CD1c-positive myeloid dendritic cell (primary cell): ENCODE data around the gene PDZRN4.
"Not testable (repeated sequence)": the region's sequence is repeated elsewhere in the genome, so short reads cannot be mapped to it uniquely, and the experiment has no call there.

Experiments used
- DNase-seq: peaks from one replicate; pipeline ENCODE4 v3.0.0-alpha.2; 2016; ENCODE audit errors: extremely low spot score

The PDZRN4 gene

GRCh38 chr12:41213648-41214047 is 25.5 kb downstream of the PDZRN4 start:
- DNase-seq: no peak

GRCh38 chr12:41217727-41218126 is 29.6 kb downstream of the PDZRN4 start:
- DNase-seq: no peak

GRCh38 chr12:41220931-41221330 is 32.8 kb downstream of the PDZRN4 start:
- DNase-seq: no peak

GRCh38 chr12:41221491-41221890 is 33.4 kb downstream of the PDZRN4 start:
- DNase-seq: no peak

- no peak for DNase-seq
Observed at GRCh38 chr12:41223600-41223999, 35.5 kb downstream of the PDZRN4 start.

DNA sequence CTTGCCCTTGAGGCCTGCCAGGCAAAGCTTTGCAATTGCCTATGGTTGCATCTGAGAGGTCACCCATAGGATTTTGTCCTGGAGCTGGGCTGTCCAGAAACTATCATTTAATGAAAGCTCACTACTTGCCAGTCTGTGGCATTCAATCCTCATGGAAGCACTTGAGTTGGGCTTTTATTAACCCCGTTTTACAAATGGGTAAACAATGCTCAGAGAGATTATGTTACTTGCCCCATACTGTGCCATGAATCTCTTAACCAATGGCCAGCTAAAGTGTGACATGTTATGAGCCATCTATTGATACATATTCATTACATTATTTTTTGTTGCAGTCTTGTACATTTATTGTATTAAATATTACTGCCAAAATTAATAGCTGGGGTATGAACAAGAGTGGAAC is 35.9 kb downstream of the PDZRN4 start:
- no peak for DNase-seq

DNA sequence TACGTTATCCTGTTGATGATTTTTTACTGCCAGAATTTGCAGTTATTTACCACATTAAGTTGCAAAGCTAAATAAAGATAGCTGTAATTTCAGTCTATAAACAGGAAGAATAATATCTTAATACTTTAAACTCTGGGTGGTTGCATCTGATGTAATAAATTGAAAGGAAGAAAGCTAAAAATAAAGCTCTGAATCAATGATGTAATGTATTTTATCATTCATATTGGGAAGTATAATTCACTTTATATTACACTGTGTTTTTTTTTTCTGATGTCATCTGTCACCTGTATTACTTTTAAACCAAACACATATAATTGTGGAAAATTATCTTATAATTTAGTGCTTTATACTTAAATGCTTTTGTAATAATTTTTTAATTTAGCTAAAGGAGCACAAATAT is 37.1 kb downstream of the PDZRN4 start:
- DNase-seq: no peak

- DNase-seq: no peak
Observed at GRCh38 chr12:41228066-41228820, 40.1 kb downstream of the PDZRN4 start.

DNA sequence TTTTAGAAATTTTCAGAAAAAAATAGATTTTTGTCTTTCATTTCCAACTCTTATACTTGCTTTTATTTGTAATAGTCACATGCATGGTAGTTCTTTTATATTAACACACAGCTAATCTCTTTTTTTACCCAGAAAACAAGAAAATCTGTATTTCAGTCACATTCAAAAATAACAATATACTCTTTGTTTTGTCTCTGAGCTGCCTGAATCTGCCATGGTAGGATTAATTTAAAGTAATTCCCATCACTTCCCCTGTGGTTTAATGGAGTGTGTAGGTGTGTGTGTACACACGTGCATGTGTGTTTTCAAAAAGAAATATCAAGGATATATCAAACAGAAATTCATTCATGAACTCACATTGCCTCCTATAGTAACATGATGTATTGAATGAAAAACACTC is 42.6 kb downstream of the PDZRN4 start:
- no peak for DNase-seq

GRCh38 chr12:41234692-41235091 is 46.6 kb downstream of the PDZRN4 start:
- DNase-seq: no peak

- DNase-seq: no peak
Observed at GRCh38 chr12:41242603-41243002, 54.5 kb downstream of the PDZRN4 start.

- no peak for DNase-seq
Observed at GRCh38 chr12:41248391-41248790, 60.3 kb downstream of the PDZRN4 start.

DNA sequence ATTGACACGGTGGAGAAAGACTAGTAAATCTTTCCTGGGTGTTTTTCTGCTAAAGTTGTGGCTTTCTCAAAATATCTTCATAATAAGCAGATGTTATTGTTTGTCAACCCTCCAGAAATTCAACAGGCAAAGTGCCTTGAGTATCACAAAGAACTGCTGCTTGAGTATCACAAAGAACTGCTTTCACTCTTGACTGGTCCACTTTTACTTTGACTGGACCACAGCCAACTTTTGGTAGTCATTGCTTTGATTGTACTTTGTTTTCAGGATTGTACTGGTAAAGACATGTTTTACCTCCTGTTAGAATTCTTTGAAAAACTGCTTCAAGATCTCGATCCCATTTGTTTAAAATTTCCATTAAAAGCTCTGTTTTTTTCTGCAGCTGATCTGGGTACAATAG is 62.6 kb downstream of the PDZRN4 start:
- no peak for DNase-seq

DNA sequence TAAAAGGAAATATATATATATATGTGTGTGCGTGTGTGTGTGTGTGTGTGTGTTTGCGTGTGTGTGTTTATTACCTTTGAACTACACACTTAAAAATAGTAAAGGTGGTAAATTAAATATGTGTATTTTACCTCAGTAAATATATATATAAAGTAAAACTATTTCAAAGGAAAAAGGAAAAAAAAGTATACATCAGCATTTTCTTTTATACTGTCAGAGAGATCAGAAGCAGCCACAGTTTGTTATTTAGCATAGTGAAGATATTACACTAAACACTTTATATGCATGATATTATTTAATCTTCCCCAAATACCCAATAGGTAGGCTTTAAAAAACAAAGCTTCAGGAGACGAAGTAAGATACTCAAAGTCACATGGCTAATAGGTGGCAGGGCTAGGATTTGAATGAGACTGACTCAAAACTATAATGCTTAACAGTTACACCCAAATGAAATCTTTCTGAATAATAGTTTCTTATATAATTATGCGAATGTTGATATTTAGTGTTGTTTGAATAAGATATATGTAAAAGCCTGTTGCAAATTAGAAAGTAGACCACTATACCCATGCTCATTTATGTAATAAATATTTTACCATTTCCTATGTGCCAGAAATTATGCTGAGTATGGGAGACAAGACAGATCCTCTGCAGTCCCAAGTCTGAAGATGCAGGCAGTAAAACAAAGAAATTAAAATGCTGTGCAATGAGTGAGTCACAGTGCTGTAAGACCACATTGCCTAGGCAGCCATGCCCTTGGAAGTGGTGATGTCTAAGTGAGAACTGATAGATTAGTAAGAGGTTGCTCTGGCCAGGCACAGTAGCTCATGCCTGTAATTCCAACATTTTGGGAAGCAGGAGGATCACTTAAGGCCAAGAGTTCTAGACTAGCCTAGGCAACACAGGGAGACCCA is 66.1 kb downstream of the PDZRN4 start:
- no peak for DNase-seq

GRCh38 chr12:41263196-41263595 is 75.1 kb downstream of the PDZRN4 start:
- not testable (repeated sequence) for DNase-seq

DNA sequence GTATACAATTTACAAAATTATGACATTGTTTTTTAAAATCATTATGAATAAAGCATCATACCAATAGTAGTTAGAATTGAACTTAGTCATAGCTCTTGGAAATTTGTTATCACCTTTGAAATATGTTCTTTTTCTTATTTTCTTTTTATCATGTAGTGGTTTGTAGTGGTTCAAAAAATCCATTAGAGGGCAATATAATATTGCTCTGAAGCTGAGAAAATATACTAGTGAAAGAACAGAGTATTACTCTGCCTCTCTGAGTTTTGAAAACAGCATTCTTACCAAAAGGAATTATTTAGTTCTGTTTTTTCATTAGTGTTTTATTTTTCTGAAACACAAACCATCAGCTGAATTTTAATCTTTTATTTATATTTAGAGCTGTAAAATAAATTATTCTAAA is 76.2 kb downstream of the PDZRN4 start:
- peak; percentile 3 for DNase-seq

DNA sequence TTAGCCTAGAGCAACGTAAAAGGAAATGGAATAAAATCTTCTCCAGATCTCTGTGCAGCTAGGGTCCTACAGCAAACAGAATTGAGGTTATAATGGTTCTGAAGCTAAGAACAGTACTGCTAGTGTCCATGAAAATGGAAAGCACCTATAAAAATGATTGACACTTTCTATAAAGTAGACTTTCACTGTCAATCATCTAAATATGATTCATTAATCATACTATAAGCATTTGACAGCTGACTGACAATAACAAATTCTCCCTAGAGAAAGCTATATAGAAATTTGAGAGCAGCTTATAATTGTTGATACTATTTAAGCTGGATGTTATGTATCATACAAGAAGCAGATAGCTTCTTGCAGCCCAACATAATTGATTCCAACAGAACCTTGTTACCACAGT is 80.9 kb downstream of the PDZRN4 start:
- no peak for DNase-seq

DNA sequence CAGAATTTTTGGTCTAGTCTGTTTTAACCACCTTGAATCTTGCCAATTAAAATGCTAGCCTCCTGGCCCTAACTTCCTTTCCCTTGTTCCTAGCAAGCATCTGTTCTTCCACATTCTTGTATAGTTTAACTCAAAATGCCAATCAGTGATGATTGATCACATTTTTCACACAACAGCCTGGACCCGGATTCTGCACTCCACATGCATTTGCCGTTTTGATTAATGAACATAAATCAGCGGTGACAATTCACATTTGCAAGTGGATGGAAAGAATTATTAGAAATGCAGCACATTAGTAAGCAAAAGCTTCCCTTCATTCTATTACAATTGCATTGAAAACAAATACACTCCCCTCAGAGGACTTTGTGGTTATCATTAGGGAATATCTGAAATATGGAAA is 83.4 kb downstream of the PDZRN4 start:
- DNase-seq: no peak

GRCh38 chr12:41274643-41275042 is 86.5 kb downstream of the PDZRN4 start:
- DNase-seq: no peak

- DNase-seq: peak; percentile 66
Observed at GRCh38 chr12:41277100-41277945, 89.2 kb downstream of the PDZRN4 start.

DNA sequence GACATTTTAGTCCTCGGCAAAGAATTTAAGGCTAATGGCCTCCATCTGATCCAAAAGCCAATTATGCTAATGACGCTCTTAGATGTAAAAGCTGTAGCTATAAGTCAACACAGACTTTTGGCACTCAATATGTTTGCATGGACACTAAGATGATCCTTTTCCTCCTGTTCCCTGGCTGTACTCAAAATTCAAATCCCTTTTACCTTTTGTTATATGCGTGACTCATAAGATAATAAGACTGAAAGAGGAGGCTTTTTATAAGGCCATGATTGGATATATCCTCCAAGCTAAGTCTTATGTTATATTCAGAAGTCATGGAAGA is 89.8 kb downstream of the PDZRN4 start:
- no peak for DNase-seq
